IMR-90 (cell line): ENCODE results near the gene RNF225. TPM values are rescaled to one million over a fixed set of nuclear protein-coding genes. Genes with fewer than 3 reads are reported as not detected.
A peak's percentile ranks its signal among the peaks of the same experiment; 100 is the strongest.

ENCODE experiments used
- ATAC-seq: fragments of 200-7000 bp; cut with Tn5 transposase; 2 replicates; pipeline ENCODE4 v1.9.1; 2020; ENCODE audit warnings: low read depth, mild to moderate bottlenecking, moderate library complexity
- BruUV-seq: library from RNA; stranded (reverse); fragments of 400-500 nt; replicated peaks from 2 replicates; lab custom pipeline; 2021; lab: Mats Ljungman, UMichigan
- CTCF ChIA-PET: fragments of 300-600 bp; formaldehyde crosslinking; extraction: SDS; loops from one replicate; lab custom pipeline; 2021; ENCODE audit warnings: antibody characterized with exemption; lab: Yijun Ruan, JAX
- POLR2A ChIA-PET: fragments of 300-600 bp; sonication (Branson Sonifier 250); formaldehyde crosslinking; loops from one replicate; lab custom pipeline; 2022; ENCODE audit warnings: antibody characterized with exemption; ENCODE audit not compliant: unreplicated experiment; lab: Charles Lee
- DNase-seq: peaks from one replicate; pipeline ENCODE4 v3.0.0; 2013
- H2AFZ ChIP-seq: replicated peaks from 2 replicates; pipeline ENCODE3; 2013; ENCODE audit warnings: low read length, mild to moderate bottlenecking; ENCODE audit not compliant: poor library complexity
- H2AK5ac ChIP-seq: 2 replicates; pipeline ENCODE4 v1.6.1; 2013; ENCODE audit warnings: low read depth, low read length, inconsistent platforms
- H2AK9ac ChIP-seq: replicated peaks from 2 replicates; pipeline ENCODE3; 2013; ENCODE audit warnings: mild to moderate bottlenecking, low read depth, low read length, moderate library complexity; ENCODE audit not compliant: poor library complexity
- H2BK120ac ChIP-seq: 2 replicates; pipeline ENCODE4 v1.6.1; 2013; ENCODE audit warnings: low read depth, low read length, inconsistent platforms
- H2BK15ac ChIP-seq: 3 replicates; pipeline ENCODE4 v1.6.1; 2013; ENCODE audit warnings: low read depth, low read length, inconsistent platforms
- H2BK20ac ChIP-seq: 2 replicates; pipeline ENCODE4 v1.6.1; 2013; ENCODE audit warnings: low read depth, mild to moderate bottlenecking, inconsistent platforms, low read length, moderate library complexity
- H2BK5ac ChIP-seq: 2 replicates; pipeline ENCODE4 v1.6.1; 2013; ENCODE audit warnings: mild to moderate bottlenecking, low read depth, low read length, inconsistent platforms; ENCODE audit not compliant: poor library complexity, severe bottlenecking
- H3K14ac ChIP-seq: replicated peaks from 2 replicates; pipeline ENCODE4 v1.6.1; 2013; ENCODE audit warnings: low read depth, low read length, inconsistent platforms
- H3K18ac ChIP-seq: 2 replicates; pipeline ENCODE4 v1.6.1; 2013; ENCODE audit warnings: low read depth, low read length, control low read depth
- H3K23ac ChIP-seq: 2 replicates; pipeline ENCODE4 v1.6.1; 2013; ENCODE audit warnings: low read depth, low read length, inconsistent platforms
- H3K27ac ChIP-seq: 2 replicates; pipeline ENCODE4 v1.5.1; 2013; ENCODE audit warnings: mild to moderate bottlenecking, control low read depth, low read length; ENCODE audit not compliant: insufficient read depth
- H3K27me3 ChIP-seq: 2 replicates; pipeline ENCODE4 v1.6.1; 2013; ENCODE audit warnings: low read length; ENCODE audit not compliant: control insufficient read depth, insufficient read depth
- H3K36me3 ChIP-seq: 2 replicates; pipeline ENCODE4 v1.6.1; 2013; ENCODE audit warnings: low read length, mixed read lengths; ENCODE audit not compliant: control insufficient read depth, insufficient read depth
- H3K4ac ChIP-seq: 2 replicates; pipeline ENCODE4 v1.6.1; 2013; ENCODE audit warnings: low read depth, low read length, inconsistent platforms
- H3K4me1 ChIP-seq: 2 replicates; pipeline ENCODE4 v1.6.1; 2013; ENCODE audit warnings: low read length, mixed read lengths; ENCODE audit not compliant: control insufficient read depth, insufficient read depth
- H3K4me2 ChIP-seq: 2 replicates; pipeline ENCODE4 v1.6.1; 2013; ENCODE audit warnings: low read depth, mild to moderate bottlenecking, control low read depth, low read length, moderate library complexity
- H3K4me3 ChIP-seq: 2 replicates; pipeline ENCODE4 v1.5.1; 2013; ENCODE audit warnings: low read depth, mild to moderate bottlenecking, control low read depth, low read length, moderate library complexity; ENCODE audit not compliant: insufficient read depth
- H3K56ac ChIP-seq: 2 replicates; pipeline ENCODE4 v1.6.1; 2013; ENCODE audit warnings: low read length, inconsistent platforms; ENCODE audit not compliant: insufficient read depth; ENCODE audit errors: extremely low read depth
- H3K79me1 ChIP-seq, 2 experiments: 2 replicates each; pipeline ENCODE4 v1.6.1; 2013; ENCODE audit warnings: low read length in 2 of 2, inconsistent platforms in 1 of 2, low read depth in 1 of 2
- H3K9ac ChIP-seq: 2 replicates; pipeline ENCODE4 v1.6.1; 2013; ENCODE audit warnings: low read depth, low read length, control low read depth
- H3K9me1 ChIP-seq: 2 replicates; pipeline ENCODE4 v1.6.1; 2013; ENCODE audit warnings: low read length, inconsistent platforms; ENCODE audit not compliant: insufficient read depth
- H3K9me3 ChIP-seq: 2 replicates; pipeline ENCODE4 v1.6.1; 2013; ENCODE audit warnings: low read length; ENCODE audit not compliant: control insufficient read depth, insufficient read depth
- H4K20me1 ChIP-seq: 2 replicates; pipeline ENCODE4 v1.6.1; 2013; ENCODE audit warnings: low read length, inconsistent platforms; ENCODE audit not compliant: insufficient read depth
- H4K5ac ChIP-seq: 2 replicates; pipeline ENCODE4 v1.6.1; 2013; ENCODE audit warnings: mild to moderate bottlenecking, low read depth, low read length, control low read depth
- H4K8ac ChIP-seq, 2 experiments: 2 replicates each; pipeline ENCODE4 v1.6.1; 2013; ENCODE audit warnings: low read depth in 2 of 2, low read length in 2 of 2, control low read depth in 1 of 2, inconsistent platforms in 1 of 2
- H4K91ac ChIP-seq: 2 replicates; pipeline ENCODE4 v1.6.1; 2013; ENCODE audit warnings: low read depth, low read length, inconsistent platforms; ENCODE audit not compliant: insufficient read depth
- BHLHE40 ChIP-seq: fragments of 150-350 bp; IDR thresholded peaks from 2 replicates; pipeline ENCODE4 v1.6.1; 2016; ENCODE audit warnings: mild to moderate bottlenecking, low read depth, low read length
- CEBPB ChIP-seq: IDR thresholded peaks from 2 replicates; pipeline ENCODE4 v1.6.1; 2012; ENCODE audit warnings: low read depth, low read length, improper control_type of control experiment
- CHD1 ChIP-seq: IDR thresholded peaks from 2 replicates; pipeline ENCODE4 v1.6.1; 2012; ENCODE audit warnings: low read depth, low read length, improper control_type of control experiment
- ELK1 ChIP-seq: fragments of 150-350 bp; IDR thresholded peaks from 2 replicates; pipeline ENCODE4 v1.6.1; 2016; ENCODE audit warnings: low read depth, mild to moderate bottlenecking, low read length, moderate library complexity, borderline replicate concordance
- FOS ChIP-seq: fragments of 150-350 bp; IDR thresholded peaks from 2 replicates; pipeline ENCODE4 v1.6.1; 2016; ENCODE audit warnings: low read depth, low read length
- MAFK ChIP-seq: IDR thresholded peaks from 2 replicates; pipeline ENCODE4 v1.6.1; 2012; ENCODE audit warnings: low read depth, low read length, improper control_type of control experiment
- MAZ ChIP-seq: IDR thresholded peaks from 2 replicates; pipeline ENCODE4 v1.6.1; 2012; ENCODE audit warnings: low read depth, mild to moderate bottlenecking, low read length, improper control_type of control experiment, moderate library complexity, borderline replicate concordance
- MXI1 ChIP-seq: IDR thresholded peaks from 2 replicates; pipeline ENCODE4 v1.6.1; 2012; ENCODE audit warnings: low read depth, mild to moderate bottlenecking, low read length, moderate library complexity, borderline replicate concordance
- NFE2L2 ChIP-seq: fragments of 150-350 bp; IDR thresholded peaks from 2 replicates; pipeline ENCODE4 v1.6.1; 2016; ENCODE audit warnings: low read depth, mild to moderate bottlenecking, low read length
- POLR2A ChIP-seq: IDR thresholded peaks from 2 replicates; pipeline ENCODE4 v1.6.1; 2012; ENCODE audit warnings: mild to moderate bottlenecking, low read depth, low read length
- RAD21 ChIP-seq: IDR thresholded peaks from 2 replicates; pipeline ENCODE4 v1.6.1; 2012; ENCODE audit warnings: low read length, improper control_type of control experiment
- RCOR1 ChIP-seq: IDR thresholded peaks from 2 replicates; pipeline ENCODE4 v1.6.1; 2012; ENCODE audit warnings: mild to moderate bottlenecking, low read length, improper control_type of control experiment; ENCODE audit not compliant: insufficient replicate concordance
- RFX5 ChIP-seq: IDR thresholded peaks from 2 replicates; pipeline ENCODE4 v1.8.0; 2012; ENCODE audit warnings: low read depth, mild to moderate bottlenecking, low read length, moderate library complexity
- SMC3 ChIP-seq: fragments of 150-350 bp; IDR thresholded peaks from 2 replicates; pipeline ENCODE4 v1.6.1; 2016; ENCODE audit warnings: low read depth, mild to moderate bottlenecking, antibody characterized with exemption, low read length, moderate library complexity
- WGBS, 2 experiments: methylation state at CpG; one replicate each; pipeline versions ENCODE4 v1.1.5 to v1.1.7; 2013; ENCODE audit warnings: missing lambda C conversion rate in 2 of 2; ENCODE audit not compliant: insufficient read length in 1 of 2; ENCODE audit errors: extremely low coverage in 2 of 2; 5-methylcytosine and 5-hydroxymethylcytosine counted together
- dilution Hi-C: fragments of 300-500 bp; cut with HindIII; formaldehyde crosslinking; loops from one replicate; pipeline ENCODE4 v1.14.3; 2018; ENCODE audit warnings: low sequenced_read_pairs; ENCODE audit not compliant: unreplicated experiment
- in situ Hi-C: fragments of 300-500 bp; cut with MboI; formaldehyde crosslinking; loops from 3 replicates; pipeline ENCODE4 v1.14.3; 2019; ENCODE audit warnings: low sequenced_read_pairs, inconsistent platforms, mixed read lengths
- intact Hi-C: fragments of 100-400 bp; cut with micrococcal nuclease; formaldehyde crosslinking; loops from 2 replicates; pipeline ENCODE4 v1.10.0; 2022
- polyA plus RNA-seq, 3 experiments: library from polyadenylated mRNA; depleted of rRNA; stranded (reverse); fragments of >200 nt; gene quantifications; 2 replicates each; pipeline ENCODE4 v1.2.3, GENCODE V29; 2012; ENCODE audit warnings: low replicate concordance in 1 of 3
- total RNA-seq: library from RNA; depleted of rRNA; stranded (reverse); fragments of >200 nt; gene quantifications from 2 replicates; pipeline ENCODE4 v1.2.3, GENCODE V29; 2012
- TF ChIP-seq, protein P1 (sequence below): conservative IDR thresholded peaks from 2 replicates; pipeline ENCODE4 v1.5.1; 2012; ENCODE audit warnings: mild to moderate bottlenecking, low read depth, low read length, improper control_type of control experiment
- TF ChIP-seq, protein P2 (sequence below): fragments of 150-350 bp; IDR thresholded peaks from 2 replicates; pipeline ENCODE4 v1.6.1; 2017; ENCODE audit warnings: mild to moderate bottlenecking, antibody characterized with exemption, low read length, low read depth

RNF225 gene
- total and polyA plus RNA-seq, 2 of the 4 experiments (the other 2 are of a cell fraction): 0.10 TPM; not detected in 1

DNA sequence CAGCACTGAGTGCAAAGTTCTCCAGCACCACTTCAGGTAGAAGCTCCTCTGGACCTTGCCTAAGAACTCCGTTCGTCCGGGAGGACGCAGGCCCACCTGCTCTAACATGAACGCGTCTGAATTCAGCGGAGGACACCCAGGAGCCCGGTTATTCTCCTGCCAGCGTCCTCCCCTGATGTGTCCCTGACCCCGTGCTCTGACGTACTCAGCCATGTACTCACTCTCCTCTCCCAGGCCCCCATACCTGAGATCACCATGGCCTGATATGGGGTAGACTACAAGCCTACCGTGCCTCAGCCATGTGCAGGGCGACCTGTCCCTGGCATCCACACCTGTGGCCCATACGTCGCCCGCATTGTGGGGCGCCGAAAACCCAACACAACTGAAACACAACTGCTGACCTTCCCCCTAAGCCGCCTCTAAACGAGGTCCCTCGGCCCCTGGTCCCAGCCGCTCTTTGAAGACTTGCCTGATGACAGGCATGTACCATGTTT, 12.2 kb downstream of the RNF225 start:
- intact Hi-C loops: loop anchor here (2.0 kb wide), 1 partner anchor 33 kb away; the partner anchor contains the start of gene ZNF132
- no TSS peak for BruUV-seq
- 20% methylated on average over 6 of the region's 22 CpGs; no CpG with 5 or more reads in 1 of the 2 experiments for WGBS, 2 experiments

More for the DNA sequence above, 12.2 kb downstream of the RNF225 start:
- ChIA-PET POLR2A (interaction anchor here (0.5 kb wide), 1 partner anchor 1054 kb away, joined by 3 read pairs; no protein-coding TSS in a partner anchor), CTCF (no interaction called here)
- peak overlapping the region; percentile 82 for H2BK5ac ChIP-seq
- H4K91ac ChIP-seq: peak overlapping the region; percentile 38
- H3K23ac ChIP-seq: peak overlapping the region; percentile 63
- H2BK20ac ChIP-seq: no peak overlapping the region
- in situ Hi-C loops: no loop called here
- peak overlapping the region; percentile 96 for H3K9ac ChIP-seq
- H3K4ac ChIP-seq: peak overlapping the region; percentile 86
- dilution Hi-C loops: no loop called here
- peak overlapping the region; percentile 91 for H2AFZ ChIP-seq
- H3K9me1 ChIP-seq: peaks cover 21% of the 10 kb centered on the region
- peak overlapping the region; percentile 68 for H3K56ac ChIP-seq
- peak overlapping the region; percentile 77 to 96; a peak in 3 of 4 replicates for H4K8ac ChIP-seq
- H2AK9ac ChIP-seq: peak overlapping the region; percentile 95
- H2BK15ac ChIP-seq: no peak overlapping the region
- peak; percentile 25 for DNase-seq
- H3K4me3 ChIP-seq: peak overlapping the region; percentile 95
- TF ChIP-seq NFE2L2: no peak
- TF ChIP-seq CEBPB: no peak
- TF ChIP-seq BHLHE40: no peak
- TF ChIP-seq CHD1: no peak
- TF ChIP-seq FOS: no peak
- no peak for TF ChIP-seq MAFK
- no peak for TF ChIP-seq ELK1
- no peak for TF ChIP-seq SMC3
- no peak for TF ChIP-seq MAZ
- TF ChIP-seq, protein P1, sequence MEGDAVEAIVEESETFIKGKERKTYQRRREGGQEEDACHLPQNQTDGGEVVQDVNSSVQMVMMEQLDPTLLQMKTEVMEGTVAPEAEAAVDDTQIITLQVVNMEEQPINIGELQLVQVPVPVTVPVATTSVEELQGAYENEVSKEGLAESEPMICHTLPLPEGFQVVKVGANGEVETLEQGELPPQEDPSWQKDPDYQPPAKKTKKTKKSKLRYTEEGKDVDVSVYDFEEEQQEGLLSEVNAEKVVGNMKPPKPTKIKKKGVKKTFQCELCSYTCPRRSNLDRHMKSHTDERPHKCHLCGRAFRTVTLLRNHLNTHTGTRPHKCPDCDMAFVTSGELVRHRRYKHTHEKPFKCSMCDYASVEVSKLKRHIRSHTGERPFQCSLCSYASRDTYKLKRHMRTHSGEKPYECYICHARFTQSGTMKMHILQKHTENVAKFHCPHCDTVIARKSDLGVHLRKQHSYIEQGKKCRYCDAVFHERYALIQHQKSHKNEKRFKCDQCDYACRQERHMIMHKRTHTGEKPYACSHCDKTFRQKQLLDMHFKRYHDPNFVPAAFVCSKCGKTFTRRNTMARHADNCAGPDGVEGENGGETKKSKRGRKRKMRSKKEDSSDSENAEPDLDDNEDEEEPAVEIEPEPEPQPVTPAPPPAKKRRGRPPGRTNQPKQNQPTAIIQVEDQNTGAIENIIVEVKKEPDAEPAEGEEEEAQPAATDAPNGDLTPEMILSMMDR: no peak
- no peak for TF ChIP-seq RFX5
- TF ChIP-seq, protein P2, sequence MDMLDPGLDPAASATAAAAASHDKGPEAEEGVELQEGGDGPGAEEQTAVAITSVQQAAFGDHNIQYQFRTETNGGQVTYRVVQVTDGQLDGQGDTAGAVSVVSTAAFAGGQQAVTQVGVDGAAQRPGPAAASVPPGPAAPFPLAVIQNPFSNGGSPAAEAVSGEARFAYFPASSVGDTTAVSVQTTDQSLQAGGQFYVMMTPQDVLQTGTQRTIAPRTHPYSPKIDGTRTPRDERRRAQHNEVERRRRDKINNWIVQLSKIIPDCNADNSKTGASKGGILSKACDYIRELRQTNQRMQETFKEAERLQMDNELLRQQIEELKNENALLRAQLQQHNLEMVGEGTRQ: no peak
- TF ChIP-seq MXI1: no peak
- no peak for TF ChIP-seq RAD21
- no peak for TF ChIP-seq RCOR1
- no peak for TF ChIP-seq POLR2A
- H4K5ac ChIP-seq: peak overlapping the region; percentile 46; the same call in 1 of the 2 replicates
- H3K9me3 ChIP-seq: no peaks in the 10 kb centered on the region
- H2BK120ac ChIP-seq: no peak overlapping the region
- peaks cover 11% of the 10 kb centered on the region for H3K4me1 ChIP-seq
- H3K27ac ChIP-seq: peak overlapping the region; percentile 88
- peak overlapping the region; percentile 88 for H2AK5ac ChIP-seq
- H3K36me3 ChIP-seq: no peaks in the 10 kb centered on the region
- H3K79me1 ChIP-seq: peaks cover 26 to 42% of the 10 kb centered on the region in 2 experiments
- peaks cover 12% of the 10 kb centered on the region for H4K20me1 ChIP-seq
- H3K27me3 ChIP-seq: no peaks in the 10 kb centered on the region
- peak overlapping the region; percentile 98 for H3K4me2 ChIP-seq
- 0 out of 2 replicates have a peak, but pooled peaks have one; percentile 1 for ATAC-seq
- peak overlapping the region; percentile 73 for H3K14ac ChIP-seq
- no peak overlapping the region for H3K18ac ChIP-seq
